ENCODE measurements around the gene KCNN2. TPM values are rescaled to one million over a fixed set of nuclear protein-coding genes. Genes with fewer than 3 reads are reported as not detected.

KCNN2 gene
- polyA plus RNA-seq, 1 donor, result 0.48 TPM

DNA sequence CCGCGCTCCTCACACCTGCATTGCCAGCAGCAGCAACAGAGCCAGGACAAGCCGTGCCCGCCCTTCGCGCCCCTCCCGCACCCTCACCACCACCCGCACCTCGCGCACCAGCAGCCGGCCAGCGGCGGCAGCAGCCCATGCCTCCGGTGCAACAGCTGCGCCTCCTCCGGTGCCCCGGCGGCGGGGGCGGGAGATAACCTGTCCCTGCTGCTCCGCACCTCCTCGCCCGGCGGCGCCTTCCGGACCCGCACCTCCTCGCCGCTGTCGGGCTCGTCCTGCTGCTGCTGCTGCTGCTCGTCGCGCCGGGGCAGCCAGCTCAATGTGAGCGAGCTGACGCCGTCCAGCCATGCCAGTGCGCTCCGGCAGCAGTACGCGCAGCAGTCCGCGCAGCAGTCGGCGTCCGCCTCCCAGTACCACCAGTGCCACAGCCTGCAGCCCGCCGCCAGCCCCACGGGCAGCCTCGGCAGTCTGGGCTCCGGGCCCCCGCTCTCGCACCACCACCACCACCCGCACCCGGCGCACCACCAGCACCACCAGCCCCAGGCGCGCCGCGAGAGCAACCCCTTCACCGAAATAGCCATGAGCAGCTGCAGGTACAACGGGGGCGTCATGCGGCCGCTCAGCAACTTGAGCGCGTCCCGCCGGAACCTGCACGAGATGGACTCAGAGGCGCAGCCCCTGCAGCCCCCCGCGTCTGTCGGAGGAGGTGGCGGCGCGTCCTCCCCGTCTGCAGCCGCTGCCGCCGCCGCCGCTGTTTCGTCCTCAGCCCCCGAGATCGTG, 517 bp downstream of the KCNN2 start:
- H3K9me3 ChIP-seq (ENCODE audit: control insufficient read depth, low read depth, low read length), result no peaks in the 10 kb centered on the region
- peak; percentile 5 to 31 for DNase-seq
- WGBS (ENCODE audit: insufficient coverage, low lambda C conversion rate), result no CpG with 5 or more reads among the region's 87 CpGs
- H3K27ac ChIP-seq (ENCODE audit: low read length), result no peak overlapping the region
- H3K4me3 ChIP-seq (ENCODE audit: low read length), result peak overlapping the region; percentile 43
- H3K36me3 ChIP-seq (ENCODE audit: control insufficient read depth, insufficient read depth, low read length), result no peaks in the 10 kb centered on the region
- H3K4me1 ChIP-seq (ENCODE audit: control insufficient read depth, insufficient read depth, low read length), result peaks cover 3% of the 10 kb centered on the region
- H3K27me3 ChIP-seq (ENCODE audit: control insufficient read depth, insufficient read depth, low read length), result peaks cover 55% of the 10 kb centered on the region

DNA sequence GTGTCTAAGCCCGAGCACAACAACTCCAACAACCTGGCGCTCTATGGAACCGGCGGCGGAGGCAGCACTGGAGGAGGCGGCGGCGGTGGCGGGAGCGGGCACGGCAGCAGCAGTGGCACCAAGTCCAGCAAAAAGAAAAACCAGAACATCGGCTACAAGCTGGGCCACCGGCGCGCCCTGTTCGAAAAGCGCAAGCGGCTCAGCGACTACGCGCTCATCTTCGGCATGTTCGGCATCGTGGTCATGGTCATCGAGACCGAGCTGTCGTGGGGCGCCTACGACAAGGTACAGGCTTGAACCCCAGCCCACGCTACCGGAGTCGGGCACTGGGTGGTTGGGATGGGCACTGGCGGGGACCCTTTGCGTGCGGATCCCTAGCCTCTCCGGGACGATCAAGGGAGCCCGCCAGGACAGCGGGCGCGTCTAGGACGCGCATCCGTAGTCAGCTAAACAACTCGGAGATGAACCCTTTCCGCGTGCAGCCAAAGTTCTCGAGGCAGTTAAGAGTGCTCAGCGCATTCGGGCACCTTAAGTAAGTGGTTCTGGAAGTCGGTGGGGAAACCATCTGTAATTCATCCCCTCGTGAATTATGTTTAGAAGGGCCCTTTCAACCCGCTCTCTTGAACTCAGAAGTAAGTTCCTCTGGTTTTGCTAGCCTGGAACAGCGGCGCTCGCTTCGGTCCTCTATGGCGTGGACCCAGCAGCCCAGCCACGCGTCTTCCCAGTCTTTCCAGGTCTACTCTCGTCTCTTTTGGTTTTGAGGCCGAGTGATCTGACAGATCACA, 1.3 kb downstream of the KCNN2 start:
- Histone ChIP-seq H3K36me3 (ENCODE audit: control insufficient read depth, insufficient read depth, low read length) (no peaks in the 10 kb centered on the region), H3K4me1 (ENCODE audit: control insufficient read depth, insufficient read depth, low read length) (peaks cover 3% of the 10 kb centered on the region), H3K27me3 (ENCODE audit: control insufficient read depth, insufficient read depth, low read length) (peaks cover 55% of the 10 kb centered on the region), H3K4me3 (ENCODE audit: low read length) (peak overlapping the region; percentile 21), H3K9me3 (ENCODE audit: control insufficient read depth, low read depth, low read length) (no peaks in the 10 kb centered on the region), H3K27ac (ENCODE audit: low read length) (no peak overlapping the region)
- peak in 1 of 2 donors; percentile 17 for DNase-seq
- no CpG with 5 or more reads among the region's 62 CpGs for WGBS (ENCODE audit: insufficient coverage, low lambda C conversion rate)

DNA sequence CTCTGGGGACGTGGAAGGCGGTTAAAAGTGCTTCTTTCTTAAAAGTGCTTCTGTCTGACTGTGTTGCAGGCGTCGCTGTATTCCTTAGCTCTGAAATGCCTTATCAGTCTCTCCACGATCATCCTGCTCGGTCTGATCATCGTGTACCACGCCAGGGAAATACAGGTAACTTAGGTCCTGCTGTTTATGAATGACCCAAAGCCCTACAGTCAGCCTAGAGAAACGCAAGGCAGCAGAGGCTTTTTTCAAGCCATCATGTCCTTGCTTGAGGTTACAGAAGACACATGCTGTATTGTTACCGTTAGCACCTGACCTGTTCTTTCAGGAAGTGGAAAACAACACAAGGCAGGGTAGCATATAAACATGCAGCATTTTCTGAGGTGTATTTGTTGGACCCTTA, 2.0 kb downstream of the KCNN2 start:
- DNase-seq, result no peak
- Histone ChIP-seq H3K4me1 (ENCODE audit: control insufficient read depth, insufficient read depth, low read length) (peaks cover 3% of the 10 kb centered on the region), H3K27ac (ENCODE audit: low read length) (no peak overlapping the region), H3K4me3 (ENCODE audit: low read length) (no peak overlapping the region), H3K9me3 (ENCODE audit: control insufficient read depth, low read depth, low read length) (no peaks in the 10 kb centered on the region), H3K27me3 (ENCODE audit: control insufficient read depth, insufficient read depth, low read length) (peaks cover 55% of the 10 kb centered on the region), H3K36me3 (ENCODE audit: control insufficient read depth, insufficient read depth, low read length) (no peaks in the 10 kb centered on the region)
- WGBS (ENCODE audit: insufficient coverage, low lambda C conversion rate), result no CpG with 5 or more reads among the region's 10 CpGs

DNA sequence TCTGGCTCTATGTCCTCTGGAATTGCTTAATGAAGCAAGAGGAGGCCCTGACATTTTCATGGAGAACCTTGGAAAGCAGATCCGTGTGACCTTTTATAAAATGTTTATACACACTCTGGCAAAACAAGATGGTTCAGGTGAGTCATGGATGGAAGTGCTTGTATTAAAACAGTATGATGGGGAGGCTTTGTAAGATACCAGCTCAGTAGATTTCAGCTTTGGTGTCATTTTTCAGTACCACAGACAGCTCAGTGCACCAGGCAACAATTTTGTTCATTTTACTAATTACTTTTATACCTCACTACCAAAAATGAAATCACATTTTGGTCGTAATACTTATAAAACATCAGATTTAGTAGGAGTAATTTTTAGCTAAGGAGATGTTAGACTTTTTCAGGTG, 5.2 kb downstream of the KCNN2 start:
- no CpG with 5 or more reads among the region's 2 CpGs for WGBS (ENCODE audit: insufficient coverage, low lambda C conversion rate)
- Histone ChIP-seq H3K27ac (ENCODE audit: low read length) (no peak overlapping the region), H3K4me1 (ENCODE audit: control insufficient read depth, insufficient read depth, low read length) (no peaks in the 10 kb centered on the region), H3K27me3 (ENCODE audit: control insufficient read depth, insufficient read depth, low read length) (peaks cover 24% of the 10 kb centered on the region), H3K36me3 (ENCODE audit: control insufficient read depth, insufficient read depth, low read length) (no peaks in the 10 kb centered on the region), H3K9me3 (ENCODE audit: control insufficient read depth, low read depth, low read length) (no peaks in the 10 kb centered on the region), H3K4me3 (ENCODE audit: low read length) (no peak overlapping the region)
- no peak for DNase-seq

- Histone ChIP-seq H3K9me3 (ENCODE audit: control insufficient read depth, low read depth, low read length) (no peaks in the 10 kb centered on the region), H3K27ac (ENCODE audit: low read length) (no peak overlapping the region), H3K27me3 (ENCODE audit: control insufficient read depth, insufficient read depth, low read length) (peaks cover 2% of the 10 kb centered on the region), H3K4me1 (ENCODE audit: control insufficient read depth, insufficient read depth, low read length) (no peaks in the 10 kb centered on the region), H3K4me3 (ENCODE audit: low read length) (no peak overlapping the region), H3K36me3 (ENCODE audit: control insufficient read depth, insufficient read depth, low read length) (no peaks in the 10 kb centered on the region)
- 86% methylated on average over 2 of the region's 7 CpGs for WGBS (ENCODE audit: insufficient coverage, low lambda C conversion rate)
- no peak for DNase-seq
These were observed 8.0 kb downstream of the KCNN2 start for GRCh38 chr5:114369680-114370417.

DNA sequence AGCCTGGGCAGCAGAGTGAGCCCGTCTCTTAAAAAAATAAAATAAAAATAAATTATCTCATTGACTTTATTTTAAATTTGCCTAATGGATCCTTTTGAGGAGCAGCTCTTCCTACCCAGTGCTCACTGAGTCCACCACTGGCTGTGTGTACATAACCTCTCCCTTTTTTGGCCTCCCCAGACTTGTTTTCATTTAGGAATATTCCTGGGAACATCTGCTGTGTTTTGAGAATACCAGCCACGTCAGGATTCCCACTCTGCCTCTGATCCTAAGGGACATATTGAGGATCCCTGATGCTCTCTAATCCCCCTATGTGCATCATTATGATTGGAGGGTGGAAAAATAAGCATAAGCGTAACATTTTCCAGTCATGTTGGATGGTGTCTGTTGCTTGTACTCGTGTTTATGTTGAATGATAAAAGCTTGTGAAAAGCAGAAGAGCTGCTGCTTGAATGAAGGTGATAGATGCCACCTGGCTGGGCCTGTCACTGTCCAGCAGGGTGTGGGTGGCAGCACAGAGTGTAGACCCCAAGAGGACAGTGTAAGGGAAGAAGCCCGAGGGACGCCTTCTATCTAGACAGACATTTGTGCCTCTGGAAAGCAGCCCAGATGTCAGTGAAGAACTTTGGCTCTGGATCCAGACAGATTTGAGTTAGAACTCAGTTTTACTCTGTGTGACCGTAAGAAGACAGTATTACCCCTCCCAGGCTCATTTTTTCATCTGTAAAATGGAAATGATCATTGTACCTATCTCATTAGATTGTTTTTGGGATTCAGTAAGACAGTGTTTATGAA, 15.4 kb downstream of the KCNN2 start:
- Histone ChIP-seq H3K27ac (ENCODE audit: low read length) (no peak overlapping the region), H3K27me3 (ENCODE audit: control insufficient read depth, insufficient read depth, low read length) (no peaks in the 10 kb centered on the region), H3K4me1 (ENCODE audit: control insufficient read depth, insufficient read depth, low read length) (no peaks in the 10 kb centered on the region), H3K36me3 (ENCODE audit: control insufficient read depth, insufficient read depth, low read length) (no peaks in the 10 kb centered on the region), H3K4me3 (ENCODE audit: low read length) (no peak overlapping the region), H3K9me3 (ENCODE audit: control insufficient read depth, low read depth, low read length) (no peaks in the 10 kb centered on the region)
- WGBS (ENCODE audit: insufficient coverage, low lambda C conversion rate), result 80% methylated on average over 1 of the region's 7 CpGs
- DNase-seq, result no peak

GRCh38 chr5:114377946-114378345, 16.1 kb downstream of the KCNN2 start:
- DNase-seq, result no peak
- no peak overlapping the region for H3K27ac ChIP-seq (ENCODE audit: low read length)
- H3K4me1 ChIP-seq (ENCODE audit: control insufficient read depth, insufficient read depth, low read length), result no peaks in the 10 kb centered on the region
- no peaks in the 10 kb centered on the region for H3K27me3 ChIP-seq (ENCODE audit: control insufficient read depth, insufficient read depth, low read length)
- no peak overlapping the region for H3K4me3 ChIP-seq (ENCODE audit: low read length)
- no peaks in the 10 kb centered on the region for H3K9me3 ChIP-seq (ENCODE audit: control insufficient read depth, low read depth, low read length)
- H3K36me3 ChIP-seq (ENCODE audit: control insufficient read depth, insufficient read depth, low read length), result no peaks in the 10 kb centered on the region
- WGBS (ENCODE audit: insufficient coverage, low lambda C conversion rate), result 43% methylated on average over 2 of the region's 6 CpGs

DNA sequence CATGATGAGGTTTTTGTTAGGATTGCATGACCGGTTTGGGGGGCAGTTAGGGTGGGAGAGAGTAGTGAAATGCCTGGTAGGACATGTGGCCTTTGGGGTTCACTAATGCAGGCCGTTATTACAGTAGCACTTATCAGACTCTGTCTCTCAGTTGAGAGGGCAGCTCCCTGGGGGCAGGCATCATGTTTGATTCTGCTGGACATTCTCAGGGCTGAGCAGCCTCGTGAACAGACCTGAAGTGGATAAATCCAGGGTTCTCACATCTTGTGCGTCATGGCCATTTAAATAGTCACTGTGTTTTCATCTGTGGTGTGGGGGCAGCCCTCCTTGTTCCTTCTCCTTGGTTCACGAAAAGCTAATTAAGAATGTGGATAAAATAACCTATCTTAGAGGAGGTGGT, 18.9 kb downstream of the KCNN2 start:
- no CpG with 5 or more reads among the region's 5 CpGs for WGBS (ENCODE audit: insufficient coverage, low lambda C conversion rate)

GRCh38 chr5:114387433-114387832, 25.6 kb downstream of the KCNN2 start:
- no peak for DNase-seq
- Histone ChIP-seq H3K36me3 (ENCODE audit: control insufficient read depth, insufficient read depth, low read length) (no peaks in the 10 kb centered on the region), H3K4me3 (ENCODE audit: low read length) (no peak overlapping the region), H3K4me1 (ENCODE audit: control insufficient read depth, insufficient read depth, low read length) (no peaks in the 10 kb centered on the region), H3K9me3 (ENCODE audit: control insufficient read depth, low read depth, low read length) (no peaks in the 10 kb centered on the region), H3K27ac (ENCODE audit: low read length) (no peak overlapping the region), H3K27me3 (ENCODE audit: control insufficient read depth, insufficient read depth, low read length) (no peaks in the 10 kb centered on the region)
- WGBS (ENCODE audit: insufficient coverage, low lambda C conversion rate), result no CpG with 5 or more reads among the region's 1 CpG

More for the DNA sequence above, 18.9 kb downstream of the KCNN2 start:
- Histone ChIP-seq H3K4me3 (ENCODE audit: low read length) (no peak overlapping the region), H3K27ac (ENCODE audit: low read length) (no peak overlapping the region), H3K36me3 (ENCODE audit: control insufficient read depth, insufficient read depth, low read length) (no peaks in the 10 kb centered on the region), H3K27me3 (ENCODE audit: control insufficient read depth, insufficient read depth, low read length) (no peaks in the 10 kb centered on the region), H3K9me3 (ENCODE audit: control insufficient read depth, low read depth, low read length) (no peaks in the 10 kb centered on the region), H3K4me1 (ENCODE audit: control insufficient read depth, insufficient read depth, low read length) (no peaks in the 10 kb centered on the region)
- DNase-seq, result no peak

DNA sequence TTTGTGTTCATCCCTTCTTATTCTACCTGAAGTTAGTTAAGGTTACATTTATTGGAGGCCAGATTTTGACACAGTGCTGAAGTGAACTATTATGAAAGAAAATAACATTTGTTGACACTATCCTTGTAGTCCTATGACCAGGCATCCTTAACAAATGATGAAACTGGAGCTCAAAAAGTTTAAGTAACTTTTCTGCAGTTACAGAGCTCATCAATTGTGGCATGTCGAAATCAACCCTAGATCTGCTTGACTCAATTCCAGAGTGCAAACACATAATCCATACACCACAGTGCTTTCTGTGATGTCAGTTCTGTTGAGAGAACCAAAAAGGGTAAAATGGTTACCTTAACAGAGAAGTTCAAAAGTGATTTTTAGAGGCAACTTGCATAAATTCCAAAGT, 28.6 kb downstream of the KCNN2 start:
- Histone ChIP-seq H3K9me3 (ENCODE audit: control insufficient read depth, low read depth, low read length) (no peaks in the 10 kb centered on the region), H3K4me3 (ENCODE audit: low read length) (no peak overlapping the region), H3K27ac (ENCODE audit: low read length) (no peak overlapping the region), H3K36me3 (ENCODE audit: control insufficient read depth, insufficient read depth, low read length) (no peaks in the 10 kb centered on the region), H3K4me1 (ENCODE audit: control insufficient read depth, insufficient read depth, low read length) (no peaks in the 10 kb centered on the region), H3K27me3 (ENCODE audit: control insufficient read depth, insufficient read depth, low read length) (no peaks in the 10 kb centered on the region)
- no CpG with 5 or more reads among the region's 1 CpG for WGBS (ENCODE audit: insufficient coverage, low lambda C conversion rate)
- no peak for DNase-seq
